ENCODE measurements around the gene KCNN4. TPM values are rescaled to one million over a fixed set of nuclear protein-coding genes. Genes with fewer than 3 reads are reported as not detected.
A peak's percentile ranks its signal among the peaks of the same experiment; 100 is the strongest.
"Not testable (repeated sequence)": the region's sequence is repeated elsewhere in the genome, so short reads cannot be mapped to it uniquely, and the experiment has no call there.

Gene KCNN4
- 0.38 TPM for total RNA-seq
- long read RNA-seq = 0 reads

DNA sequence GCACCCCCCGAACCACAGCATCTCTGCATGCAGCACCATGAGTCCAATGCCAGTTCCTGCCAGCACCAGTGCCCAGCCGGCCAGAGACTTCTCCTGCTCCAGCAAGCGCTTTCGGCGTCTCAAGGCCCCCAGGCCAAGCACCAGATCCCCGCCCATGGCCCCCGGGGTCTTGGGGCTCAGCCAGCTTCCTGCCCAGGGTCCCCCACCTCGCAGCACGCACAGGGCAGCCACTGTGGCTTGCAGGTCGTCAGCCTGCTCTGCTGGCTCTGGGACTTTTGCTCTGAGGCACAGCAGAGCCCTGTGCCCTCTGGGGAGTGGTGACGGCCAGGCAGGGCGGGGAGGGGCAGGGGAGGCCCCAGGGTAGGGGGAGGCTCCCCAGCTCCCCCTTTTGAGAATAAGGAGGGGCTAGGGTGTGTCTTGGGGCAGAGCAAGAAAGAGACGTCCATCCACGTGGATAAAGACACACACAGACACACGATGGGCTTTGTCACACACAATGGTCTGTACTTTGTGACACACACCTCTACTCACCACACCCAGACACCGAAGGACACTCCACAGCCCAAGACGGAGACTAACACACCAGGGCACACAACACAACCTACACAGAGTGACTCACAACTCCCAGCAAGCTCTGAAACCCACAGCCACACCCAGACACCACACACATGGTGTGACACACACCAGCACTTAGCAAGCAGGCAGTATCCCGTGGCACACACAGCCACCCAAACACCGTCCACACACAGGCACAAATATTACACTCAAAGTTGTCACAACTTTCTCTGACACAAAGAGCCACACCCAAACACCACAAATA is at the start of gene KCNN4:
TSS of gene KCNN4 (minus strand) at position 268 of the 820 bp plus-strand sequence. CDS start at position 156, 112 bp downstream.
- H3K4me1 ChIP-seq = peaks cover 15% of the 10 kb centered on the region
- intact Hi-C loops (cut with micrococcal nuclease) = loop anchor here (5.0 kb wide), 1 partner anchor 34 kb away; no protein-coding TSS in a partner anchor
- H3K4me3 ChIP-seq = no peak within 1 kb of the TSS
- TF ChIP-seq, protein P1, sequence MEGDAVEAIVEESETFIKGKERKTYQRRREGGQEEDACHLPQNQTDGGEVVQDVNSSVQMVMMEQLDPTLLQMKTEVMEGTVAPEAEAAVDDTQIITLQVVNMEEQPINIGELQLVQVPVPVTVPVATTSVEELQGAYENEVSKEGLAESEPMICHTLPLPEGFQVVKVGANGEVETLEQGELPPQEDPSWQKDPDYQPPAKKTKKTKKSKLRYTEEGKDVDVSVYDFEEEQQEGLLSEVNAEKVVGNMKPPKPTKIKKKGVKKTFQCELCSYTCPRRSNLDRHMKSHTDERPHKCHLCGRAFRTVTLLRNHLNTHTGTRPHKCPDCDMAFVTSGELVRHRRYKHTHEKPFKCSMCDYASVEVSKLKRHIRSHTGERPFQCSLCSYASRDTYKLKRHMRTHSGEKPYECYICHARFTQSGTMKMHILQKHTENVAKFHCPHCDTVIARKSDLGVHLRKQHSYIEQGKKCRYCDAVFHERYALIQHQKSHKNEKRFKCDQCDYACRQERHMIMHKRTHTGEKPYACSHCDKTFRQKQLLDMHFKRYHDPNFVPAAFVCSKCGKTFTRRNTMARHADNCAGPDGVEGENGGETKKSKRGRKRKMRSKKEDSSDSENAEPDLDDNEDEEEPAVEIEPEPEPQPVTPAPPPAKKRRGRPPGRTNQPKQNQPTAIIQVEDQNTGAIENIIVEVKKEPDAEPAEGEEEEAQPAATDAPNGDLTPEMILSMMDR (IDR thresholded peaks at IDR 0.05; ENCODE audit: borderline replicate concordance) = no peak
- peaks cover 64% of the 10 kb centered on the region for H3K27me3 ChIP-seq (ENCODE audit: low read depth)
- no peaks in the 10 kb centered on the region for H3K36me3 ChIP-seq
- H3K9me3 ChIP-seq (replicated peaks) = no peaks in the 10 kb centered on the region
- DNase-seq = no peak
- H3K27ac ChIP-seq (replicated peaks) = no peak within 1 kb of the TSS

DNA sequence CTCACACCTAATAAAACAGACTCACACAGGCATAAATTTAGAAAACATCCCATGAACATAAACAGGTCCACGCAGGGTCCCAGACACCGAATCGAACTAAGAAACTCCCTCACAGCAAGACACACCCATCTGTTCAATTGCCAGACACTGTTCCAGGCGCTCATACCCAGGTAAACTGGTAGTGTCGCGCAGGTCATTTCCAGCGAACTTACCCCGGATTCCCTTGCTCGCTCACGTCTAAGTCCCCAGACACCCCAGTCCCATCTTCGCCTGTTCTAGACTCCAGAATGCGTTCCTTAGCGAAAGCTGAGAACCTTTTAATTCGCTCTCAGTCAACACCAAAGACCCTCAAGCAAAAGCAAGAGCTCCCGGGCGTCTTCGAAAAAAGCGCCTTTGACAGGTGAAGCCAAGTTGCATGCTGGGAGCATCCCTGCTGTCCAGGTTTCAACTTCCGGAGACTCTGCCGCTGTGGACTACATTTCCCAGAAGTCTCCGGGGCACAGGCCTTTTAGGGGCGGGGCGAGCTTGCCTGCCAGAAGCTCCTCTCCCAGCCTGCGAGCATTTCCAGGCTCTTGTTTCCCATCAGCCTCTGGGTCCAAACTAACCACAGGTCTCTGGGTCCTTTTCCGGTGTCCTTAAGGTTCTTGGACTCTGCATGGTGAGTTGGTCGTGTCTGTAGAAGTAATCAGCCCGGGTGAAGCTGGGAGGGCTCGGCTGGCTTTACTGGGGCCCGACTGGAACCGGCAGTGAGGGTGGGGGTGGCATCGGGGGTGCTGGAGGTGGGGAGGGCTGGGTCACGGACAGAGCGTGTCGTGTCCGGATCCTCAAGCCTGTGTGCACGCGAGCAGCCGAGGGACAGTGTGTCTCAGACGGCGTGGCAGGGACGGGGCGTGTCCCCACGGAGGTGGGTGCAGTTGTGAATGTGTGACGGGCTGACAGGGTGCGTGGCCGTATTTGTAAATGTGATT is 46.3 kb upstream of the KCNN4 start, which contains the start of gene ZNF283:
TSS of gene ZNF283 (plus strand) at position 535 of the 968 bp plus-strand sequence. CDS start 6,184 bp downstream, outside the sequence.
- Histone ChIP-seq H3K4me3 (peak within 1 kb of the TSS; percentile 77), H3K36me3 (peaks cover 39% of the 10 kb centered on the region), H3K9me3 (replicated peaks) (no peaks in the 10 kb centered on the region), H3K27me3 (ENCODE audit: low read depth) (no peaks in the 10 kb centered on the region), H3K27ac (replicated peaks) (peak within 1 kb of the TSS; percentile 80), H3K4me1 (peaks cover 14% of the 10 kb centered on the region)
- peak; percentile 91 for DNase-seq
- intact Hi-C loops (cut with micrococcal nuclease) = no loop called here
- TF ChIP-seq, protein P1 (IDR thresholded peaks at IDR 0.05; ENCODE audit: borderline replicate concordance) = no peak

DNA sequence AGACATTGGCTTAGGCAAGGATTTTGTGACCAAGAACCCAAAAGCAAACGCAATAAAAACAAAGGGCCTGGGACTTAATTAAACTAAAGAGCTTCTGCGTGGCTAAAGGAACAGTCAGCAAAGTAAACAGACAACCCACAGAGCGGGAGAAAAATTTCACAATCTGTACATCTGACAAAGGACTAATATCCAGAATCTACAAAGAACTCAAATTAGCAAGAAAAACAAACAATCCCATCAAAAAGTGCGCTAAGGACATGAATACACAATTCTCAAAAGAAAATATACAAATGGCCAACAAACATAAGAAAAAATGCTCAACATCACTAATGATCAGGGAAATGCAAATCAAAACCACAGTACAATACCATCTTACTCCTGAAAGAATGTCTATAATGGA is 43.8 kb upstream of the KCNN4 start:
- H3K4me3 ChIP-seq; DNase-seq; intact Hi-C loops (cut with micrococcal nuclease); H3K9me3 ChIP-seq (replicated peaks); H3K27ac ChIP-seq (replicated peaks); H3K27me3 ChIP-seq (ENCODE audit: low read depth): not testable (repeated sequence)
- H3K4me1 ChIP-seq = peaks cover 26% of the 10 kb centered on the region
- H3K36me3 ChIP-seq = peaks cover 14% of the 10 kb centered on the region

DNA sequence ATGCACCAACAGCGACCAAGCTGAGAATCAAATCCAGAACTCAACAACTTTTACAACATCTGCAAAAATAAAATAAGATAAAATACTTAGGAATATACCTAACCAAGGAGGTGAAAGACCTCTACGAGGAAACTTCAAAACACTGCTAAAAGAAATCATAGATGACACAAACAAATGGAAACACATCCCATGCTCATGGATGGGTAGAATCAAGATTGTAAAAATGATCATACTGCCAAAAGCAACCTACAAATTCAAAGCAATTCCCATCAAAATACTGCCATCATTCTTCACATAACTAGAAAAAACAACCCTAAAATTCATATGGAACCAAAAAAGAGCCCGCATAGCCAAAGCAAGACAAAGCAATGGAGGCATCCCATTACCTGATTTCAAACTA is 43.1 kb upstream of the KCNN4 start:
- H3K4me1 ChIP-seq = peaks cover 26% of the 10 kb centered on the region
- H3K9me3 ChIP-seq (replicated peaks); intact Hi-C loops (cut with micrococcal nuclease); DNase-seq; H3K27ac ChIP-seq (replicated peaks); H3K36me3 ChIP-seq; H3K4me3 ChIP-seq; H3K27me3 ChIP-seq (ENCODE audit: low read depth): not testable (repeated sequence)

DNA sequence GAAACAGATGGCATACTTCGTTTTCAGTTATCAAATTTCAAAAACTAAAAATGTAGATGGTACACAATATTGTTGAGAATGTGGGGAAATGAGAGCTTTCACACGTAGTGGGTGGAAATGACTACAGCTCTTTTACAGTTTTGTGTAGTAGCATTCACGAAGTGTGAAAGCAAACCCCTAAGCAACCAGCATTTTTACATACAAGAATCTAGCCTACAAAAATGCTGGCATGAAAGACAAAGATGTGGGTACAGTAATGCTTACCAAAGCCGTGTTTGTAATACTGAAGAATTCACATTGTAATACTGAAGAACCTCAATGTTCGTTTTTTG is 40.1 kb upstream of the KCNN4 start:
- no peaks in the 10 kb centered on the region for H3K36me3 ChIP-seq
- DNase-seq = no peak

More for the DNA sequence above, 40.1 kb upstream of the KCNN4 start:
- intact Hi-C loops (cut with micrococcal nuclease) = no loop called here
- no peaks in the 10 kb centered on the region for H3K27me3 ChIP-seq (ENCODE audit: low read depth)
- H3K4me3 ChIP-seq = peak overlapping the region; percentile 70
- no peaks in the 10 kb centered on the region for H3K9me3 ChIP-seq (replicated peaks)
- TF ChIP-seq, protein P1 (IDR thresholded peaks at IDR 0.05; ENCODE audit: borderline replicate concordance) = no peak
- no peak overlapping the region for H3K27ac ChIP-seq (replicated peaks)
- peaks cover 12% of the 10 kb centered on the region for H3K4me1 ChIP-seq

All from left ventricle myocardium inferior (tissue), 1 donor.